ENCODE data around the gene PLXNA2.

Gene PLXNA2

DNA sequence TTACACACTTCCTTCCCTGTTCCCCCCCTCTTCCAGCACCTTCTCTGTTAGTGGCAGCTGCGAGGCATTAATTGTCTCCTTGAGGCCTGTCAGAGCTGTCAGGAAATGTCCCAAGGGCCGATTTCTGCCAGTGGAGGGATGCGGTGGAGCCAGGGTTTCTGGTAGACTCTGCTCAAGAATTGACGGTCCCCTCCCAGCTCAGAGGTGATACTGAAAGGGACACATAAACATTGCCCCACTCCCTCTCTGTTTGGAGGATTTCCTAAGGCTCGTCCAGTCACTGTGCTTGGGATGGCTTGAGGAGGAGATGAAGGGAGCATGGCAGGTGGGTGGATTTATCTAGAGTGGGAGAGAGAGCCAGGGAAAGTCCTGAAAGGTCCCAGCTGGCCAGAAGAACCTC lies 271.8 kb downstream of the PLXNA2 start:
- DNase-seq (no peak), ATAC-seq (ENCODE audit: insufficient read depth, low read depth) (no peak)
- Histone ChIP-seq H3K4me2 (ENCODE audit: insufficient read depth, low read length) (no peak overlapping the region), H3K9me3 (ENCODE audit: insufficient read depth, low read length, severe bottlenecking) (no peaks in the 10 kb centered on the region), H3K27ac (ENCODE audit: low read length) (no peak overlapping the region), H3K79me2 (ENCODE audit: insufficient read depth, low read length) (no peaks in the 10 kb centered on the region), H4K20me1 (ENCODE audit: insufficient read depth, low read length) (no peaks in the 10 kb centered on the region), H2AFZ (ENCODE audit: low read depth, low read length) (no peak overlapping the region), H3K4me1 (ENCODE audit: insufficient read depth, low read length) (no peaks in the 10 kb centered on the region), H3K27me3 (ENCODE audit: insufficient read depth, low read length, poor library complexity) (peaks cover 28% of the 10 kb centered on the region), H3K9ac (ENCODE audit: low read depth, low read length) (no peak overlapping the region), H3K36me3 (ENCODE audit: insufficient read depth, low read length) (no peaks in the 10 kb centered on the region), H3K4me3 (ENCODE audit: low read depth in 1 of 2, low read length in 2 of 2) (no peak overlapping the region)
- TF ChIP-seq CTCF (IDR thresholded peaks at IDR 0.05; ENCODE audit: borderline replicate concordance, extremely low read depth, low read length, poor library complexity, severe bottlenecking) = no peak
- no peak for TF ChIP-seq EZH2 (IDR thresholded peaks at IDR 0.05; ENCODE audit: borderline replicate concordance, low read depth, low read length, severe bottlenecking)
